HG03097 (cell line): Measurements from ENCODE around the gene KIF13A.
"Not testable (repeated sequence)": the region's sequence is repeated elsewhere in the genome, so short reads cannot be mapped to it uniquely, and the experiment has no call there.

Source experiments
- ATAC-seq: cut with Tn5 transposase; IDR thresholded peaks from one replicate; pipeline ENCODE4 v1.9.1; 2021; ENCODE audit not compliant: unreplicated experiment, low FRiP score

KIF13A gene

GRCh38 chr6:17817763-17818162, 169.7 kb downstream of the KIF13A start:
- ATAC-seq = no peak

DNA sequence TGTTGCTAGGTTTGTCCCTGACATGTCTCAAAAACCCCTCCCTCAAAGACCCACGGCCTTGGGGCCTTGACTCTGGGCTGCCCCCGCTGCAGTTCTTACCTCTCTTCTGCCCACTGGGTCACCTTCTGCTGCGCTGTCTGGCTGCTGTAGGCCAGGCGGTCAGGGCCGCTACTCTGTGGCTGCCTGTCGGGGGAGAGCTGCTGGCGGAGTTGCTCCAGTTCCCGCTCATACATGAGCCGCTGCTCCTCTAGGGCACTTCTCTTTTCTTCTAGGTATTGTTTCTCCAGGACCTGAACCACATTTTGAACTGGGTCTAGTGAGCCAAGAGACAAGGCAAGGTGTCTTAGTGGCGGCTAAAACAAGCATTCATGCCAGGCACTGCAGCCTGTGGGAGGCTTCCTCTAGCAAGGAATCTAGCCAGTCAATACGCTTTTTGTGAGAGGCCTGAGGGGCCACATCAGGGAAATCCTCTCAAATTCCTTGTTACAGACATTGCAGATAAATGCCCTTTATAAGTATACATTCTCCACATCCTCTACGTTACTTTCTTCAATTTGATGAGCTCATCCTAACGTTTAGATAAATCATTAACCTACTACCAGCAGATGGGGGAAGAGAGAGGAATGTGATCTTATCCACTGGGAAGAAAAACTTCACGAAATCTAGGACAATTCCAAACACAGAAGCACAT, 170.4 kb downstream of the KIF13A start:
- no peak for ATAC-seq

DNA sequence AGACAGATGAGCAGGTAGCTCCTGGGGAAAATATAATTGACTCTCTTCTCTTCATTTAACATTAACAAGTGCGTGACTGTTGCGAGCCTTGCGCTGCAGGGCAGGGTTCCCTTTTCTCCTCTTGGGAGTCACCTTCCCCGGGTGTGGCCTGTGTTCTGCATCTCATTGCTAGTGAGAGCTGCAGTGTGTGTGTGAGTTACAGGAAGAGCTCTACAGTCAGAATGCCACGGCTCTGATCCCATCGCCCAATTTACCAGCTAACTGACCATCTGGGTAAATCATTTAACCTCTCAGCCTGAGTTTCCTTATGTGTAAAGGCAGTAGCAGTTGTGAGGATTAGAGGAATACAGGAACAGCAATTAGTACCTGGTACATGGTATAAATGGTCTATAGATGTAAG, 173.9 kb downstream of the KIF13A start:
- no peak for ATAC-seq

DNA sequence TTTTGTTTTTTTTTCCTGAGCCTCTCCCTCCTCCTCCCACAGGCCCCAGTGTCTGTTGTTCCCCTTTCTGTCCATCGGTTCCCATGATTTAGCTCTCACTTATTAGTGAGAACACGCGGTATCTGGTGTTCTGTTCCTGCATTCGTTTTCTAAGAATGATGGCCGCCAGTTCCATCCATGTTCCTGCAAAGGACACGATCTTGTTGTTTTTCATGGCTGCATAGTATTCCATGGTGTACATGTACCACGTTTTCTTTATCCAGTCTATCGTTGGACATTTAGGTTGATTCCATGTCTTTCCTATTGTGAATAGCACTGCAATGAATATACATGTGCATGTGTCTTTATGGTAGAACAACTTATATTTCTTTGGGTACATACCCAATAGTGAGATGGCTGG, 175.1 kb downstream of the KIF13A start:
- ATAC-seq = no peak

GRCh38 chr6:17808609-17809008, 178.8 kb downstream of the KIF13A start:
- ATAC-seq = no peak

- not testable (repeated sequence) for ATAC-seq
Observed at GRCh38 chr6:17807431-17807830, 180.0 kb downstream of the KIF13A start.

DNA sequence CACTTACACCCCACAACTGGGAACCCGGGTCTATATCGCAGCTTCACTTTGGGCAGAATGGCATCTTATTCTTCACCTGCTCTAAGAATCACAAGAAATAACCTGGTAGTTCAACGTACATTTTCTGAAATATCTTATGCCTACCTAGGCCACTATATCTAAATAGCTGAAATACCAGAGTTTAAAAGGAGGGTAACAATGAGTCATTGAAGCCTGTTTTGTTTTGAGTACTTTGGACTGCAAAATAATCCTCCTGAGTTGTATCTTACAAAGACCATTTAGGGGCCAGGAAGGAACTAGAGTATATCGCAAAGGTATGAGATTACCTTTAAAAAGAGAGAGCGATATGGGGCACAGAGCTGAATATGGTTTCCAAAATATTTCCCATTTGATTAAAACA, 184.0 kb downstream of the KIF13A start:
- ATAC-seq = no peak

- no peak for ATAC-seq
Observed at GRCh38 chr6:17798477-17799154, 188.8 kb downstream of the KIF13A start.

DNA sequence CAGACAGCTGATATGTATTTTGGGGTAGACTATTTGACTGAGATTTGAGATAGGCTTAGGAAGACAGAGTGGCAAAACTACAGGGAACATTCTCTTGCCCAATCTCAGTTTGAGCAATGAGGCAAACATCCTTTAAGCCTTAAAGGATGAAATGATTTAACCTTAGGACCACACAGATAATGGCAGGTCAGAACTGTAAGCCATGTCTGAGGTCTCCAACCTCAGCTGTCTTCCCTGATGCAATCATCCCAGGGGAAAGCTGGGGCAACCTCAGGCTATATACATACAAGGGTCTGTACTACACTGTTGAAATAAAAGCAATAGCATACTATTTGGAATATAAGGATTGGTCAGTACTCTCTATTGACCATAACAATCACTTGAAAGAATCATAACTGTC, 196.9 kb downstream of the KIF13A start:
- ATAC-seq = no peak

- no peak for ATAC-seq
Observed at GRCh38 chr6:17785094-17785787, 202.2 kb downstream of the KIF13A start.

DNA sequence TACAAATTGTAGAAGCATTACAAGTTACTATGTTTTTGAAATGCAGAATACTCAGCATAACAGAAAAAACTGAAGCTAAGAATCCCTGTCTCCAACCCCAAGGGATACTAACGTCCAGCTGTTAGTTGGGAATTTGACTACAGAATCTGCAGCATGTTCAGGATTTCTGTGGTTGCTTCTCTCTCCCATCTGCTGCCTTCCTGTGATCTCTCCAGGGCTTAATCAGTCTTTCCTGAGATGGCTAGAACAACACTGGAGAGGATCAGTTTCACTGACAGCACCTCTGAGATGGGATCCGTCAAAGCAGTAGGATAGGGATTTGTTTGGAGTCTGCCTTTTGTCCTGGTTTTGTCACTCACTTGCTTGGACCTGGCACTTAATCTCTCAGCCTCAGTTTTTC, 207.4 kb downstream of the KIF13A start:
- ATAC-seq = no peak

GRCh38 chr6:17771609-17772008, 215.8 kb downstream of the KIF13A start:
- ATAC-seq = no peak

DNA sequence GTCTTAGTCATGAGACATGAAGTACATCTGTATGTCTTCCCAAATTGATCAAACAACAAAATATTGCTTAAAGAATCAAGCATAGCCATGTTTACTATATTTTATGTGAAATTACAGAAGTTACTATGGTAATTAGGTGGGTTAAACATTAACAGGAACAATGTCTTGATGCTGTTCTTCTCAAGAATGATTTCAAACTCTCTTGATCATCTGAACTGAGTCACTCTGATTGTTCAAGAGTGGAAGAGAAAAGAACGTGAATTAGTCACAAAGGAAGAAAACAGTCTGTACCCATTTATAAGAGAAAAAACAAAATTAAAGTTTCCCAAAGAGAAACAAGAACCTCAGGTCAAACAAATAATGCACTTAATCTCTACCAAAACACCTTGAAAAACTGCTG, 218.6 kb downstream of the KIF13A start:
- ATAC-seq = no peak

- ATAC-seq = no peak
Observed at GRCh38 chr6:17768388-17768787, 219.0 kb downstream of the KIF13A start.

- no peak for ATAC-seq
Observed at GRCh38 chr6:17762651-17763050, 224.8 kb downstream of the KIF13A start.

GRCh38 chr6:17758119-17758518, 229.3 kb downstream of the KIF13A start:
- ATAC-seq = no peak

DNA sequence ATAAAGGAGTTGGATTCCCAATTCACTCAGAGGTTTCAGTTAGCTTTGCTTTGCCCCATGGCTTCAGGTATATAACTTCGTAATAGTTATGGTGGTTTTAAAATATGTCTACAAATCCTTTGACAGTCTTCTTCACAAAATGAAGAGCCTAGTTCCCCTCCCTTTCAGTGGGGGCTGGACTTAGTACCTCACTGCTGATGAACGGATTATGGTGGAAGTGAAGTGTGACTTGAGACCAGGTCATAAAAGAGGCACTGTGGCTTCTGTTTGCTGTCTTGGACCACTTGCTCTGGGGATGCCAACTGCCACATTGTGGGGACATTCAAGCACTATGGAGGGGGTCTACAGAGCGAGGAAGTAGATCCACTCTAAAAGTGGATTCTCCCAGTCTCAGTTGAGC, 233.2 kb downstream of the KIF13A start:
- ATAC-seq = no peak

- not testable (repeated sequence) for ATAC-seq
Observed at GRCh38 chr6:17745324-17745723, 242.1 kb downstream of the KIF13A start.

- ATAC-seq = not testable (repeated sequence)
Observed at GRCh38 chr6:17744757-17745308, 242.6 kb downstream of the KIF13A start.

GRCh38 chr6:17744019-17744756, 243.2 kb downstream of the KIF13A start:
- ATAC-seq = no peak

- no peak for ATAC-seq
Observed at GRCh38 chr6:17741507-17741906, 245.9 kb downstream of the KIF13A start.
